H1 (cell line): ENCODE results near the gene RNF215. TPM values are rescaled to one million over a fixed set of nuclear protein-coding genes. Genes with fewer than 3 reads are reported as not detected.

Source experiments
- CTCF ChIA-PET: fragments of 300-600 bp; sonication (Branson Sonifier 250); formaldehyde crosslinking; loops from one replicate; lab custom pipeline; 2021; ENCODE audit not compliant: partially characterized antibody; lab: Charles Lee
- POLR2A ChIA-PET: fragments of 300-600 bp; sonication (Branson Sonifier 250); formaldehyde crosslinking; loops from one replicate; lab custom pipeline; 2021; ENCODE audit warnings: inconsistent platforms; ENCODE audit not compliant: partially characterized antibody; lab: Charles Lee
- DNase-seq, 2 experiments: peaks; one replicate each; pipeline versions ENCODE4 v3.0.0 to v3.0.0-alpha.2; 2010 to 2022; ENCODE audit warnings: low spot score in 2 of 2, low read depth in 1 of 2, mixed read lengths in 1 of 2
- FAIRE-seq: peaks from 2 replicates; lab custom pipeline; 2011; peaks lifted over from hg19 to GRCh38; lab: Jason Lieb, UNC
- H2AFZ ChIP-seq: 2 replicates; pipeline ENCODE4 v1.8.1; 2012; ENCODE audit warnings: low read length, inconsistent platforms
- H2AK5ac ChIP-seq: 2 replicates; pipeline ENCODE4 v1.6.1; 2013; ENCODE audit warnings: low read depth, low read length
- H2BK120ac ChIP-seq: replicated peaks from 2 replicates; pipeline ENCODE3; 2013; ENCODE audit warnings: low read depth, low read length, inconsistent platforms
- H2BK12ac ChIP-seq: 2 replicates; pipeline ENCODE4 v1.6.1; 2013; ENCODE audit warnings: low read depth, low read length
- H2BK15ac ChIP-seq: 2 replicates; pipeline ENCODE4 v1.6.1; 2013; ENCODE audit warnings: low read length
- H2BK20ac ChIP-seq: 2 replicates; pipeline ENCODE4 v1.6.1; 2013; ENCODE audit warnings: low read length
- H2BK5ac ChIP-seq: 2 replicates; pipeline ENCODE4 v1.6.1; 2013; ENCODE audit warnings: low read depth, low read length
- H3K14ac ChIP-seq: 2 replicates; pipeline ENCODE4 v1.6.1; 2013; ENCODE audit warnings: inconsistent platforms; ENCODE audit not compliant: insufficient read length
- H3K18ac ChIP-seq: 2 replicates; pipeline ENCODE4 v1.6.1; 2013; ENCODE audit warnings: low read length; ENCODE audit errors: extremely low read depth
- H3K23ac ChIP-seq: 2 replicates; pipeline ENCODE4 v1.6.1; 2013; ENCODE audit warnings: inconsistent platforms; ENCODE audit not compliant: insufficient read length
- H3K23me2 ChIP-seq: 2 replicates; pipeline ENCODE4 v1.6.1; 2013; ENCODE audit warnings: low read depth, low read length
- H3K27ac ChIP-seq: 2 replicates; pipeline ENCODE4 v1.6.1; 2011; ENCODE audit warnings: low read depth, low read length, inconsistent platforms
- H3K27me3 ChIP-seq, 4 experiments: replicated peaks in 1 of 4; 1 replicate in 1 of 4; 2 replicates in 3 of 4; pipeline versions ENCODE4 v1.6.1 to v1.8.1; 2011 to 2013; ENCODE audit warnings: low read length in 3 of 4, mild to moderate bottlenecking in 3 of 4, inconsistent platforms in 2 of 4, mixed read lengths in 2 of 4, moderate library complexity in 1 of 4; ENCODE audit not compliant: control insufficient read depth in 3 of 4, insufficient read depth in 3 of 4; ENCODE audit errors: extremely low read depth in 1 of 4
- H3K36me3 ChIP-seq, 4 experiments: 2 replicates each; pipeline versions ENCODE4 v1.6.1 to v1.8.1; 2011 to 2013; ENCODE audit warnings: mild to moderate bottlenecking in 4 of 4, low read length in 3 of 4, moderate library complexity in 2 of 4, control low read depth in 1 of 4, inconsistent platforms in 1 of 4; ENCODE audit not compliant: insufficient read depth in 4 of 4, control insufficient read depth in 2 of 4
- H3K4ac ChIP-seq: replicated peaks from 2 replicates; pipeline ENCODE3; 2013; ENCODE audit warnings: low read length, low read depth, mixed read lengths, inconsistent platforms; ENCODE audit not compliant: insufficient read length
- H3K4me1 ChIP-seq, 4 experiments: replicated peaks in 1 of 4; 1 replicate in 1 of 4; 2 replicates in 3 of 4; pipeline versions ENCODE4 v1.6.1 to v1.8.1; 2011 to 2013; ENCODE audit warnings: low read length in 3 of 4, inconsistent platforms in 2 of 4, mixed read lengths in 1 of 4; ENCODE audit not compliant: insufficient read depth in 4 of 4, control insufficient read depth in 3 of 4
- H3K4me2 ChIP-seq, 2 experiments: 2 replicates each; pipeline versions ENCODE4 v1.6.1 to v1.8.1; 2011 to 2013; ENCODE audit warnings: low read depth in 2 of 2, low read length in 2 of 2, control low read depth in 1 of 2, inconsistent platforms in 1 of 2, mild to moderate bottlenecking in 1 of 2; ENCODE audit not compliant: insufficient read depth in 1 of 2
- H3K4me3 ChIP-seq, 4 experiments: fragments of 200-600, 300-600 bp in 1 of 4; sonication (generic), shearing (Covaris generic), sonication (Bioruptor Twin) in 1 of 4; 2 replicates each; pipeline versions ENCODE4 v1.5.1 to v1.8.1; 2011 to 2016; ENCODE audit warnings: low read length in 4 of 4, low read depth in 3 of 4, control low read depth in 2 of 4, inconsistent platforms in 2 of 4, mild to moderate bottlenecking in 2 of 4, mixed read lengths in 1 of 4, moderate library complexity in 1 of 4; ENCODE audit not compliant: insufficient read depth in 2 of 4; ENCODE audit errors: extremely low read depth in 1 of 4
- H3K56ac ChIP-seq: replicated peaks from 2 replicates; pipeline ENCODE3; 2013; ENCODE audit warnings: low read depth, mild to moderate bottlenecking, mixed read lengths, low read length, inconsistent platforms; ENCODE audit not compliant: insufficient read length
- H3K79me1 ChIP-seq: 2 replicates; pipeline ENCODE4 v1.6.1; 2013; ENCODE audit warnings: low read depth, low read length, control low read depth
- H3K79me2 ChIP-seq, 2 experiments: 2 replicates each; pipeline versions ENCODE4 v1.6.1 to v1.8.1; 2012 to 2013; ENCODE audit warnings: low read length in 2 of 2, mild to moderate bottlenecking in 2 of 2, inconsistent platforms in 1 of 2; ENCODE audit not compliant: insufficient read depth in 2 of 2, control insufficient read depth in 1 of 2
- H3K9ac ChIP-seq, 4 experiments: replicated peaks in 1 of 4; 1 replicate in 1 of 4; 2 replicates in 3 of 4; pipeline versions ENCODE4 v1.6.1 to v1.8.1; 2011 to 2013; ENCODE audit warnings: low read depth in 3 of 4, low read length in 3 of 4, control low read depth in 2 of 4, mild to moderate bottlenecking in 2 of 4, moderate library complexity in 2 of 4, inconsistent platforms in 1 of 4; ENCODE audit errors: extremely low read depth in 1 of 4
- H3K9me3 ChIP-seq, 2 experiments: 2 replicates each; pipeline versions ENCODE4 v1.6.1 to v1.8.1; 2012 to 2013; ENCODE audit warnings: mild to moderate bottlenecking in 2 of 2, moderate library complexity in 2 of 2, control low read depth in 1 of 2, inconsistent platforms in 1 of 2, low read depth in 1 of 2, low read length in 1 of 2, mixed read lengths in 1 of 2; ENCODE audit not compliant: insufficient read depth in 2 of 2
- H4K20me1 ChIP-seq, 2 experiments: replicated peaks in 1 of 2; 2 replicates each; pipeline versions ENCODE3 to v1.8.1; 2011 to 2013; ENCODE audit warnings: inconsistent platforms in 2 of 2, low read length in 2 of 2, mild to moderate bottlenecking in 1 of 2; ENCODE audit not compliant: insufficient read depth in 2 of 2, control insufficient read depth in 1 of 2
- H4K5ac ChIP-seq: 2 replicates; pipeline ENCODE4 v1.6.1; 2013; ENCODE audit warnings: low read length, low read depth, mixed read lengths, inconsistent platforms; ENCODE audit not compliant: insufficient read length
- H4K8ac ChIP-seq: 2 replicates; pipeline ENCODE4 v1.8.0; 2013; ENCODE audit warnings: mild to moderate bottlenecking, moderate library complexity, low read length, inconsistent platforms; ENCODE audit not compliant: insufficient read depth; ENCODE audit errors: extremely low read depth
- H4K91ac ChIP-seq: replicated peaks from 2 replicates; pipeline ENCODE3; 2013; ENCODE audit warnings: low read length, mixed read lengths, inconsistent platforms; ENCODE audit not compliant: insufficient read length
- BCL11A ChIP-seq, 2 experiments: IDR thresholded peaks; one replicate each; pipeline ENCODE4 v1.6.1; 2011; ENCODE audit warnings: low read depth in 2 of 2, low read length in 2 of 2, mild to moderate bottlenecking in 2 of 2
- CBX5 ChIP-seq: fragments of 300-800, 300-1000 bp; sonication (generic); IDR thresholded peaks from 2 replicates; pipeline ENCODE4 v1.7.1; 2016; ENCODE audit warnings: antibody characterized with exemption, low read length, low read depth
- CBX8 ChIP-seq: fragments of 300-800, 300-1000 bp; sonication (generic); IDR thresholded peaks from 2 replicates; pipeline ENCODE4 v1.7.1; 2016; ENCODE audit warnings: low read depth, low read length, borderline replicate concordance
- EP300 ChIP-seq, 2 experiments: IDR thresholded peaks; 1 replicate in 1 of 2; 2 replicates in 1 of 2; pipeline ENCODE4 v1.6.1; 2011 to 2012; ENCODE audit warnings: low read depth in 2 of 2, low read length in 2 of 2, mild to moderate bottlenecking in 2 of 2, borderline replicate concordance in 1 of 2, inconsistent platforms in 1 of 2, moderate library complexity in 1 of 2
- HDAC2 ChIP-seq, 2 experiments: fragments of 300-600 bp in 1 of 2; sonication (generic) in 1 of 2; IDR thresholded peaks; 2 replicates each; pipeline ENCODE4 v1.6.1; 2011 to 2012; ENCODE audit warnings: low read depth in 2 of 2, low read length in 2 of 2, mild to moderate bottlenecking in 2 of 2, moderate library complexity in 2 of 2, borderline replicate concordance in 1 of 2, inconsistent platforms in 1 of 2
- HDAC6 ChIP-seq: IDR thresholded peaks from one replicate; pipeline ENCODE4 v1.7.1; 2012; ENCODE audit warnings: low read depth, mild to moderate bottlenecking, inconsistent platforms, low read length, moderate library complexity
- KDM1A ChIP-seq: fragments of 200-600, 300-600 bp; sonication (generic); IDR thresholded peaks from 2 replicates; pipeline ENCODE4 v1.7.1; 2016; ENCODE audit warnings: mild to moderate bottlenecking, low read length, borderline replicate concordance
- RAD21 ChIP-seq, 2 experiments: IDR thresholded peaks in 1 of 2; conservative IDR thresholded peaks in 1 of 2; 2 replicates each; pipeline ENCODE4 v1.6.1; 2011; ENCODE audit warnings: low read depth in 2 of 2, low read length in 2 of 2, improper control_type of control experiment in 1 of 2, inconsistent platforms in 1 of 2, mild to moderate bottlenecking in 1 of 2, moderate library complexity in 1 of 2
- RNF2 ChIP-seq: fragments of 200-900, 300-1000 bp; sonication (generic); IDR thresholded peaks from 2 replicates; pipeline ENCODE4 v1.7.1; 2016; ENCODE audit warnings: borderline replicate concordance, low read depth, mild to moderate bottlenecking, antibody characterized with exemption, low read length; ENCODE audit not compliant: poor library complexity, severe bottlenecking; ENCODE audit errors: missing control alignments
- SIN3A ChIP-seq, 2 experiments: IDR thresholded peaks in 1 of 2; conservative IDR thresholded peaks in 1 of 2; 2 replicates each; pipeline ENCODE4 v1.6.1; 2011 to 2012; ENCODE audit warnings: low read length in 2 of 2, improper control_type of control experiment in 1 of 2, low read depth in 1 of 2, mild to moderate bottlenecking in 1 of 2
- TAF7 ChIP-seq: optimal IDR thresholded peaks from 2 replicates; pipeline ENCODE3; 2011; ENCODE audit warnings: low read depth, mild to moderate bottlenecking, inconsistent platforms, low read length, moderate library complexity, borderline replicate concordance
- TEAD4 ChIP-seq: IDR thresholded peaks from 2 replicates; pipeline ENCODE4 v1.6.1; 2012; ENCODE audit warnings: low read depth, low read length, inconsistent platforms, mixed read lengths
- WGBS, 2 experiments: shearing (Covaris generic) in 1 of 2; methylation state at CpG; one replicate each; pipeline versions ENCODE4 v1.1.6 to v1.1.7; 2013 to 2015; ENCODE audit warnings: low lambda C conversion rate in 2 of 2, mixed read lengths in 2 of 2, inconsistent platforms in 1 of 2, low coverage in 1 of 2, missing lambda C conversion rate in 1 of 2; ENCODE audit not compliant: insufficient replicate concordance in 2 of 2, insufficient coverage in 1 of 2, insufficient read length in 1 of 2; ENCODE audit errors: extremely low coverage in 1 of 2, missing lambda C conversion rate in 1 of 2; 5-methylcytosine and 5-hydroxymethylcytosine counted together
- polyA plus RNA-seq, 7 experiments: library from polyadenylated mRNA; depleted of rRNA in 3 of 7; stranded (reverse) in 5 of 7; unstranded in 2 of 7; fragments of >200 nt in 5 of 7; fragments of 200-250 nt in 2 of 7; gene quantifications; 1 replicate in 5 of 7; 2 replicates in 1 of 7; 4 replicates in 1 of 7; pipeline versions ENCODE4 v1.2.1 to v1.2.3, GENCODE V29; 2011 to 2013; ENCODE audit warnings: missing spikeins in 2 of 7, mixed read lengths in 2 of 7
- total RNA-seq: library from RNA; stranded (reverse); fragmentation: NEBNext Ultra II Directional; extraction: Animal tissue kit (Norgen Biotek cat#: 25700); gene quantifications from 2 replicates; pipeline ENCODE4 v1.2.1, GENCODE V29; 2021

The RNF215 gene
- total and polyA plus RNA-seq, 2 of the 8 experiments (the other 6 are each of a cell fraction or from before 2014, with no cell fraction given), result 13.1 to 19.0 TPM

- Histone ChIP-seq H4K20me1 (peaks cover 0 to 10% of the 10 kb centered on the region in 2 experiments), H3K14ac (no peak overlapping the region), H2BK15ac (no peak overlapping the region), H2BK20ac (no peak overlapping the region), H2AK5ac (no peak overlapping the region), H2BK5ac (no peak overlapping the region), H3K23ac (no peak overlapping the region), H3K4me3 (no peak overlapping the region), H4K5ac (no peak overlapping the region), H2AFZ (no peak overlapping the region), H3K4me2 (no peak overlapping the region), H3K56ac (no peak overlapping the region), H3K79me1 (no peaks in the 10 kb centered on the region; the same call in 1 of the 2 replicates), H3K36me3 (peaks cover 32 to 72% (median 60%) of the 10 kb centered on the region in 4 experiments), H3K27me3 (no peaks in the 10 kb centered on the region), H3K9me3 (no peaks in the 10 kb centered on the region), H3K9ac (no peak overlapping the region), H3K23me2 (no peaks in the 10 kb centered on the region), H3K4me1 (no peaks in the 10 kb centered on the region), H4K8ac (no peak overlapping the region), H3K4ac (no peak overlapping the region), H3K79me2 (no peaks in the 10 kb centered on the region), H2BK120ac (no peak overlapping the region), H2BK12ac (no peak overlapping the region), H3K27ac (no peak overlapping the region), H3K18ac (no peak overlapping the region), H4K91ac (no peak overlapping the region)
- no peak for FAIRE-seq
- 87% methylated on average over 3 of the region's 3 CpGs; no CpG with 5 or more reads in 1 of the 2 experiments for WGBS, 2 experiments
- DNase-seq, result no peak
- ChIA-PET CTCF (interaction anchor here (0.6 to 1.7 kb wide), 2 partner anchors 17 to 275 kb away, joined by 3 to 4 read pairs; no protein-coding TSS in a partner anchor), POLR2A (interaction anchor here (1.4 kb wide), 1 partner anchor 9 kb away, joined by 4 read pairs; no protein-coding TSS in a partner anchor)
- TF ChIP-seq RAD21 (IDR thresholded peaks at IDR 0.05 in 1 of 2, conservative IDR thresholded peaks at IDR 0.05 in 1 of 2; ENCODE audit: low read depth in 2 of 2, low read length in 2 of 2) (no peak), RNF2 (no peak), CBX5 (no peak), HDAC2 (IDR thresholded peaks at IDR 0.05; ENCODE audit: borderline replicate concordance in 1 of 2, low read depth in 2 of 2, low read length in 2 of 2) (no peak), HDAC6 (no peak), KDM1A (no peak), SIN3A (conservative IDR thresholded peaks at IDR 0.05 in 1 of 2, IDR thresholded peaks at IDR 0.05 in 1 of 2; ENCODE audit: low read depth in 1 of 2, low read length in 2 of 2) (no peak), TEAD4 (no peak), CBX8 (no peak), EP300 (IDR thresholded peaks at IDR 0.05; ENCODE audit: borderline replicate concordance in 1 of 2, low read depth in 2 of 2, low read length in 2 of 2) (no peak), BCL11A (IDR thresholded peaks at IDR 0.05; ENCODE audit: low read depth in 2 of 2, low read length in 2 of 2) (no peak), TAF7 (no peak)
These were observed 53.5 kb downstream of the RNF215 start for GRCh38 chr22:30333707-30334087.
